Endothelial cell of umbilical vein (primary cell): ENCODE measurements around the gene BCAS3. TPM values are rescaled to one million over a fixed set of nuclear protein-coding genes. Genes with fewer than 3 reads are reported as not detected.

Experiments
- BruUV-seq: library from RNA; stranded (reverse); fragments of 400-500 nt; replicated peaks from 2 replicates; lab custom pipeline; 2021; lab: Mats Ljungman, UMichigan
- CTCF ChIA-PET: fragments of 300-600, 350-600 bp; sonication (Branson Sonifier 250); formaldehyde crosslinking; loops from one replicate; lab custom pipeline; 2021; ENCODE audit warnings: antibody characterized with exemption, inconsistent platforms; lab: Charles Lee
- POLR2A ChIA-PET: fragments of 300-600, 350-600 bp; sonication (Branson Sonifier 250); formaldehyde crosslinking; loops from one replicate; lab custom pipeline; 2021; ENCODE audit warnings: antibody characterized with exemption, inconsistent platforms; lab: Charles Lee
- DNase-seq: peaks from one replicate; pipeline ENCODE4 v3.0.0-alpha.2; 2011; ENCODE audit warnings: low read depth, low spot score
- FAIRE-seq: peaks from 2 replicates; lab custom pipeline; 2011; peaks lifted over from hg19 to GRCh38; lab: Jason Lieb, UNC
- H2AFZ ChIP-seq: 2 replicates; pipeline ENCODE4 v1.6.0; 2012; ENCODE audit warnings: low read depth, low read length, control low read depth, inconsistent platforms
- H3K27ac ChIP-seq: 2 replicates; pipeline ENCODE4 v1.5.1; 2011; ENCODE audit warnings: low read depth, mild to moderate bottlenecking, control low read depth, low read length, moderate library complexity; ENCODE audit not compliant: insufficient read depth
- H3K27me3 ChIP-seq, 2 experiments: 2 replicates each; pipeline versions ENCODE4 v1.6.0 to v1.6.1; 2011; ENCODE audit warnings: low read length in 2 of 2, mixed read lengths in 1 of 2; ENCODE audit not compliant: control insufficient read depth in 2 of 2, insufficient read depth in 2 of 2
- H3K36me3 ChIP-seq, 2 experiments: 2 replicates in 1 of 2; 3 replicates in 1 of 2; pipeline ENCODE4 v1.5.1; 2011; ENCODE audit warnings: low read length in 2 of 2, mild to moderate bottlenecking in 1 of 2, moderate library complexity in 1 of 2; ENCODE audit not compliant: control insufficient read depth in 2 of 2, insufficient read depth in 2 of 2; ENCODE audit errors: extremely low read depth in 1 of 2
- H3K4me1 ChIP-seq: 3 replicates; pipeline ENCODE4 v1.5.1; 2011; ENCODE audit warnings: mild to moderate bottlenecking, low read length; ENCODE audit not compliant: control insufficient read depth, insufficient read depth; ENCODE audit errors: extremely low read depth
- H3K4me2 ChIP-seq: 2 replicates; pipeline ENCODE4 v1.6.1; 2011; ENCODE audit warnings: low read length, control low read depth, mixed read lengths; ENCODE audit not compliant: insufficient read depth
- H3K4me3 ChIP-seq, 3 experiments: fragments of 200-600 bp in 1 of 3; sonication (generic), shearing (Covaris generic) in 1 of 3; replicated peaks in 1 of 3; 2 replicates each; pipeline ENCODE4 v1.5.1; 2011 to 2016; ENCODE audit warnings: control low read depth in 3 of 3, low read length in 3 of 3, mild to moderate bottlenecking in 2 of 3, inconsistent platforms in 1 of 3, low read depth in 1 of 3, moderate library complexity in 1 of 3; ENCODE audit not compliant: insufficient read depth in 1 of 3
- H3K79me2 ChIP-seq: 2 replicates; pipeline ENCODE4 v1.6.0; 2012; ENCODE audit warnings: low read length, inconsistent platforms; ENCODE audit not compliant: control insufficient read depth, insufficient read depth
- H3K9ac ChIP-seq: replicated peaks from 2 replicates; pipeline ENCODE3; 2011; ENCODE audit warnings: low read length, control low read depth; ENCODE audit not compliant: insufficient read depth; ENCODE audit errors: extremely low read depth
- H3K9me1 ChIP-seq: replicated peaks from 3 replicates; pipeline ENCODE4 v1.6.0; 2011; ENCODE audit warnings: mild to moderate bottlenecking, low read length; ENCODE audit not compliant: control insufficient read depth, insufficient read depth; ENCODE audit errors: extremely low read depth
- H3K9me3 ChIP-seq: replicated peaks from 2 replicates; pipeline ENCODE4 v1.5.1; 2012; ENCODE audit warnings: low read length, inconsistent platforms; ENCODE audit not compliant: control insufficient read depth, insufficient read depth
- H4K20me1 ChIP-seq: replicated peaks from 2 replicates; pipeline ENCODE3; 2011; ENCODE audit warnings: mild to moderate bottlenecking, low read length; ENCODE audit not compliant: control insufficient read depth, insufficient read depth; ENCODE audit errors: extremely low read depth
- CTCF ChIP-seq, 2 donors: IDR thresholded peaks; 1 replicate in 1 of 2; 2 replicates in 1 of 2; pipeline ENCODE4 v1.5.1; 2011; ENCODE audit warnings: low read length in 2 of 2, mild to moderate bottlenecking in 2 of 2, moderate library complexity in 2 of 2, control low read depth in 1 of 2, inconsistent platforms in 1 of 2, low read depth in 1 of 2; ENCODE audit not compliant: insufficient read depth in 1 of 2; ENCODE audit errors: extremely low read depth in 1 of 2
- EZH2 ChIP-seq: IDR thresholded peaks from 2 replicates; pipeline ENCODE4 v1.6.1; 2012; ENCODE audit warnings: borderline replicate concordance, low read depth, mild to moderate bottlenecking, moderate library complexity, low read length, inconsistent platforms; ENCODE audit not compliant: severe bottlenecking
- FOS ChIP-seq: IDR thresholded peaks from 2 replicates; pipeline ENCODE4 v1.6.1; 2011; ENCODE audit warnings: mild to moderate bottlenecking, low read length, moderate library complexity, borderline replicate concordance; ENCODE audit not compliant: insufficient read depth
- GATA2 ChIP-seq: IDR thresholded peaks from 2 replicates; pipeline ENCODE4 v1.7.0; 2011; ENCODE audit warnings: low read depth, mild to moderate bottlenecking, moderate library complexity, mixed read lengths, low read length; ENCODE audit not compliant: insufficient read length, insufficient read depth
- JUN ChIP-seq: IDR thresholded peaks from 2 replicates; pipeline ENCODE4 v1.6.1; 2011; ENCODE audit warnings: borderline replicate concordance, low read depth; ENCODE audit not compliant: insufficient read length, insufficient read depth
- MAX ChIP-seq: IDR thresholded peaks from 2 replicates; pipeline ENCODE4 v1.6.1; 2011; ENCODE audit not compliant: insufficient read depth, insufficient read length
- MYC ChIP-seq: IDR thresholded peaks from one replicate; pipeline ENCODE4 v1.6.1; 2011; ENCODE audit warnings: mild to moderate bottlenecking, low read depth, low read length
- POLR2A ChIP-seq: IDR thresholded peaks from 2 replicates; pipeline ENCODE4 v1.6.1; 2012; ENCODE audit warnings: low read depth, mild to moderate bottlenecking, control low read depth, low read length
- POLR2AphosphoS5 ChIP-seq: IDR thresholded peaks from 2 replicates; pipeline ENCODE4 v1.6.1; 2012; ENCODE audit warnings: low read depth, mild to moderate bottlenecking, control low read depth, low read length, moderate library complexity; ENCODE audit not compliant: insufficient read depth
- dilution Hi-C: fragments of 300-500 bp; cut with MboI; formaldehyde crosslinking; loops from one replicate; pipeline ENCODE4 v1.15.0; 2019; ENCODE audit warnings: low sequenced_read_pairs; ENCODE audit not compliant: extremely low pct_ligation_motif_present
- intact Hi-C: fragments of 100-400 bp; cut with micrococcal nuclease; formaldehyde crosslinking; loops from one replicate; pipeline ENCODE4 v1.10.0; 2022
- polyA plus RNA-seq, 4 experiments: library from polyadenylated mRNA; depleted of rRNA in 3 of 4; stranded (reverse) in 3 of 4; unstranded in 1 of 4; fragments of >200 nt; gene quantifications; 2 replicates each; pipeline versions ENCODE4 v1.2.1 to v1.2.3, GENCODE V29; 2011 to 2012; ENCODE audit warnings: missing spikeins in 1 of 4
- total RNA-seq: library from RNA; stranded (reverse); gene quantifications from 2 replicates; pipeline ENCODE4 v1.2.3, GENCODE V29; 2021

Gene BCAS3
- total and polyA plus RNA-seq, 2 donors (not counting 3 experiments of a cell fraction or from before 2014, with no cell fraction given) = 8.2 to 16.0 TPM

- ChIA-PET CTCF (no interaction called here), POLR2A (no interaction called here)
- Histone ChIP-seq H4K20me1 (no peaks in the 10 kb centered on the region), H3K9me1 (no peaks in the 10 kb centered on the region), H2AFZ (no peak overlapping the region), H3K4me1 (no peaks in the 10 kb centered on the region), H3K9me3 (no peaks in the 10 kb centered on the region), H3K79me2 (no peaks in the 10 kb centered on the region), H3K9ac (no peak overlapping the region), H3K4me3 (no peak overlapping the region), H3K36me3 (no peaks in the 10 kb centered on the region), H3K4me2 (no peak overlapping the region), H3K27ac (no peak overlapping the region), H3K27me3 (no peaks in the 10 kb centered on the region)
- FAIRE-seq (no peak), DNase-seq (no peak)
- intact Hi-C loops (no loop called here), dilution Hi-C loops (no loop called here)
- no TSS peak for BruUV-seq
- TF ChIP-seq EZH2 (no peak), GATA2 (no peak), FOS (no peak), POLR2AphosphoS5 (no peak), MYC (no peak), MAX (no peak), CTCF (IDR thresholded peaks at IDR 0.05; ENCODE audit: extremely low read depth in 1 of 2, insufficient read depth in 1 of 2, low read depth in 1 of 2, low read length in 2 of 2) (no peak), POLR2A (no peak), JUN (no peak)
These were observed 90.2 kb downstream of the BCAS3 start for GRCh38 chr17:60767744-60768308.
